ENCODE results near the gene TC2N. TPM values are rescaled to one million over a fixed set of nuclear protein-coding genes. Genes with fewer than 3 reads are reported as not detected.

Gene TC2N
- total RNA-seq, 1 donor from 2014 or later, result 2.5 TPM

DNA sequence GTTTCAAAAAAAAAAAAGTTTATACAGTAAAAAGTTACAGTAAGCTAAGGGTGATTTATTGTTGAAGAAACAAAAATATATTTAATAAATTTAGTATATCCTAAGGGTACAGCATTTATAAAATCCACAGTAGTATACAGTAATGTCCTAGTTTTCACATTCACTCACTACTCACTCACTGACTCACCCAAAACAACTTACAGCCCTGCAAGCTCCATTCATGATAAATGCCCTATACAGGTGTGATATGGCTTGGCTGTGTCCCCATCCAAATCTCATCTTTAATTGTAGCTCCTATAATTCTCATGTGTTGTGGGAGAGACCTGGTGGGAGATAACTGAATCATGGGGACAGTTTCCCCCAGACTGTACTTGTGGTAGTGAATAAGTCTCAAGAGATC is 61.7 kb downstream of the TC2N start:
- Mint-ChIP-seq H3K4me1 (ENCODE audit: low read depth, unreplicated experiment) (no peaks in the 10 kb centered on the region), H3K36me3 (ENCODE audit: unreplicated experiment) (peaks cover 32% of the 10 kb centered on the region), H3K27me3 (ENCODE audit: unreplicated experiment) (no peaks in the 10 kb centered on the region), H3K27ac (ENCODE audit: unreplicated experiment) (no peak overlapping the region), H3K4me3 (ENCODE audit: unreplicated experiment) (no peak overlapping the region), H3K9me3 (ENCODE audit: unreplicated experiment) (peaks cover 11% of the 10 kb centered on the region)
- no peak for DNase-seq
- TF ChIP-seq, protein P1, sequence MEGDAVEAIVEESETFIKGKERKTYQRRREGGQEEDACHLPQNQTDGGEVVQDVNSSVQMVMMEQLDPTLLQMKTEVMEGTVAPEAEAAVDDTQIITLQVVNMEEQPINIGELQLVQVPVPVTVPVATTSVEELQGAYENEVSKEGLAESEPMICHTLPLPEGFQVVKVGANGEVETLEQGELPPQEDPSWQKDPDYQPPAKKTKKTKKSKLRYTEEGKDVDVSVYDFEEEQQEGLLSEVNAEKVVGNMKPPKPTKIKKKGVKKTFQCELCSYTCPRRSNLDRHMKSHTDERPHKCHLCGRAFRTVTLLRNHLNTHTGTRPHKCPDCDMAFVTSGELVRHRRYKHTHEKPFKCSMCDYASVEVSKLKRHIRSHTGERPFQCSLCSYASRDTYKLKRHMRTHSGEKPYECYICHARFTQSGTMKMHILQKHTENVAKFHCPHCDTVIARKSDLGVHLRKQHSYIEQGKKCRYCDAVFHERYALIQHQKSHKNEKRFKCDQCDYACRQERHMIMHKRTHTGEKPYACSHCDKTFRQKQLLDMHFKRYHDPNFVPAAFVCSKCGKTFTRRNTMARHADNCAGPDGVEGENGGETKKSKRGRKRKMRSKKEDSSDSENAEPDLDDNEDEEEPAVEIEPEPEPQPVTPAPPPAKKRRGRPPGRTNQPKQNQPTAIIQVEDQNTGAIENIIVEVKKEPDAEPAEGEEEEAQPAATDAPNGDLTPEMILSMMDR (IDR thresholded peaks at IDR 0.05; ENCODE audit: partially characterized antibody, unreplicated experiment), result no peak

DNA sequence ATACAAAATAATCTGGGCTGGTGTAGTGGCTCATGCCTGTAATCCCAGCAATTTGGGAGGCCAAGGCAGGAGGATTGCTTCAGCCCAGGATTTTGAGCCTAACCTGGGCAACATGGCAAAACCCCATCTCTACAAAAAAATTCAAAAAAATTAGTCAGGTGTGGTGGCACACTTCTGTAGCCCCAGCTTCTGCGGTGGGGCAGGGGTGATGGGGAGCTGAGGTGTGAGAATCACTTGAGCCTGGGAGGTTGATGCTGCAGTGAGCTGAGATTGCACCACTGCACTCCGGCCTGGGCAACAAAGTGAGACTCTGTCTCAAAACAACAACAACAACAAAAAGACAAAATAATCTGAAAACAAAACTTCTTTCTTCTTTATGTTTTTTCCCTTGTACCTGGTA is 66.0 kb downstream of the TC2N start:
- H3K9me3 Mint-ChIP-seq (ENCODE audit: unreplicated experiment), result peaks cover 7% of the 10 kb centered on the region

DNA sequence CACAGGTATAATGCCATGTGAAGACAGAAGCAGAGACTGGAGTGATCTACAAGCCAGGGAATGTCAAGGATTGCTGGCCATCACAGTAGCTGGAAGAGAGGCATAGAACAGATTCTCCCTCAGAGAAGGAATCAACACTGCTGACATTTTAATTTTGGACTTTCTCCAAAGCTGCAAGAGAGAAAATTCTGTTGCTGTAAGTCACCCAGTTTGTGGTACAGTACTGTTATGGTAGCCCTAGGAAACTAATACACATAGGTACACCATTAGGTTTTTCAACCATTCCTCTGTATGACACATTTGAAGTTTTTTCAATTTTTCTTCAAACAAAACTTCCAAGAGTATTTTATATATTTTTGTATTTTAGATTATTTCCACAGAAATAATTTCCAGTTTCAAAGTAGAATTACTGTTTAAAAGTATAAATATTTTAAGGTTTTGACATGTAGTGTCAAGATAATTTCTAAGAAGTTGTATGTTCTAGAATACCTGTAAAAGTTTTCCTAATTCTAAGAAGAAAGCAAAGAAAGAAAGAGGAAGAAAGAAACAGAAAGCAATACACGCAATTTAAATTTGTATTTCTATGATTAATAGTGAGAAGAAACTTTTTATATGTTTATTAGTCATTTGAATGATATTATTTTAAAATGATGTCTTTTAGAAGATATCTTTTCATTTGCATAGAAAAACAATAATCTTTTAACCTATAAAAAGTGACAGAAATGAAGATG is 70.6 kb downstream of the TC2N start:
- Mint-ChIP-seq H3K36me3 (ENCODE audit: unreplicated experiment) (peaks cover 12% of the 10 kb centered on the region), H3K9me3 (ENCODE audit: unreplicated experiment) (no peaks in the 10 kb centered on the region), H3K27ac (ENCODE audit: unreplicated experiment) (no peak overlapping the region), H3K27me3 (ENCODE audit: unreplicated experiment) (no peaks in the 10 kb centered on the region), H3K4me3 (ENCODE audit: unreplicated experiment) (no peak overlapping the region), H3K4me1 (ENCODE audit: low read depth, unreplicated experiment) (no peaks in the 10 kb centered on the region)
- TF ChIP-seq, protein P1 (IDR thresholded peaks at IDR 0.05; ENCODE audit: partially characterized antibody, unreplicated experiment), result no peak
- no peak for DNase-seq

More for the DNA sequence above, 66.0 kb downstream of the TC2N start:
- H3K27ac Mint-ChIP-seq (ENCODE audit: unreplicated experiment), result no peak overlapping the region
- no peaks in the 10 kb centered on the region for H3K27me3 Mint-ChIP-seq (ENCODE audit: unreplicated experiment)
- H3K4me3 Mint-ChIP-seq (ENCODE audit: unreplicated experiment), result no peak overlapping the region
- TF ChIP-seq, protein P1 (IDR thresholded peaks at IDR 0.05; ENCODE audit: partially characterized antibody, unreplicated experiment), result no peak
- no peaks in the 10 kb centered on the region for H3K4me1 Mint-ChIP-seq (ENCODE audit: low read depth, unreplicated experiment)
- no peak for DNase-seq
- peaks cover 7% of the 10 kb centered on the region for H3K36me3 Mint-ChIP-seq (ENCODE audit: unreplicated experiment)

DNA sequence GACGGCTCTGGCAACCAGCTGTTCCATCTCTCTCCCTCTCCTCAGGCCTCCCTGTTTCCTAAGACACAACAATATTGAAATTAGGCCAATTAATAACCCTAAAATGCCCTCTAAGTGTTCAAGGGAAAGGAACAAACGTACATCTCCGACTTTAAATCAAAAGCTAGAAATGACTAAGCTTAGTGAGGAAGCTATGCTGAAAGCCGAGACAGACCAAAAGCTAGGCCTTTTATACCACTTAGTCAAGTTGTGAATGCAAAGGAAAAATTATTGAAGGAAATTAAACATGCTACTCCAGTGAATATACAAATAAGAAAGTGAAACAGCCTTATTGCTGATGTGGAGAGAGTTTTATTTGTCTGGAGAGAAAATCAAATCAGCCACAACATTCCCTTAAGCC is 73.6 kb downstream of the TC2N start:
- TF ChIP-seq, protein P1 (IDR thresholded peaks at IDR 0.05; ENCODE audit: partially characterized antibody, unreplicated experiment), result no peak
- H3K36me3 Mint-ChIP-seq (ENCODE audit: unreplicated experiment), result peaks cover 12% of the 10 kb centered on the region
- H3K27me3 Mint-ChIP-seq (ENCODE audit: unreplicated experiment), result no peaks in the 10 kb centered on the region
- DNase-seq, result no peak
- H3K4me1 Mint-ChIP-seq (ENCODE audit: low read depth, unreplicated experiment), result no peaks in the 10 kb centered on the region
- H3K4me3 Mint-ChIP-seq (ENCODE audit: unreplicated experiment), result no peak overlapping the region
- no peak overlapping the region for H3K27ac Mint-ChIP-seq (ENCODE audit: unreplicated experiment)
- H3K9me3 Mint-ChIP-seq (ENCODE audit: unreplicated experiment), result peaks cover 1% of the 10 kb centered on the region

DNA sequence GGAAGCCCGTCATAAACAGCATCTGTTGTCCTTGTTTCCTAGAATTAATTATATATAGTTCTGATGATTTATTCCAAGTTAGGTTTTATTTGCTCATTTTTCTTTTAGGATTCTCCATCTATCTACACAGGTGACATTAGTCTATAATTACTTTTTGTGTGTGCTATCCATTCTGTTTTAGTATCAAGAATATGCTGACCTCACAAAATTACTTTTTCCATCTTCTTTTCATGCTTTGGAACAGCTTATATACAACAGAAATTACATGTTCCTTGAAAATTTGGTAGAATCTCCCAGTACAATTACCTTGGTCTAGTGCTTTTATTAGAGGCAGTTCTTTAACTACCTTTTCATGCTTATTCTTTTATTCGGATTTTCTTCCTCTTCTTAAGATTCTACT is 81.1 kb downstream of the TC2N start:
- no peaks in the 10 kb centered on the region for H3K36me3 Mint-ChIP-seq (ENCODE audit: unreplicated experiment)
- H3K4me1 Mint-ChIP-seq (ENCODE audit: low read depth, unreplicated experiment), result no peaks in the 10 kb centered on the region
- H3K27ac Mint-ChIP-seq (ENCODE audit: unreplicated experiment), result no peak overlapping the region
- DNase-seq, result no peak
- H3K27me3 Mint-ChIP-seq (ENCODE audit: unreplicated experiment), result no peaks in the 10 kb centered on the region
- TF ChIP-seq, protein P1 (IDR thresholded peaks at IDR 0.05; ENCODE audit: partially characterized antibody, unreplicated experiment), result no peak
- H3K4me3 Mint-ChIP-seq (ENCODE audit: unreplicated experiment), result no peak overlapping the region
- H3K9me3 Mint-ChIP-seq (ENCODE audit: unreplicated experiment), result peaks cover 1% of the 10 kb centered on the region

All from glutamatergic neuron (in vitro differentiated cells).